GM23338 (cell line): ENCODE data around the gene ANXA3. TPM values are rescaled to one million over a fixed set of nuclear protein-coding genes. Genes with fewer than 3 reads are reported as not detected.

ENCODE experiments used
- EZH2phosphoT487 ChIP-seq: fragments of 200-600 bp; sonication (generic); IDR thresholded peaks from one replicate; pipeline ENCODE4 v1.8.1; 2018; ENCODE audit warnings: antibody characterized with exemption; ENCODE audit not compliant: unreplicated experiment
- JUNB ChIP-seq: IDR thresholded peaks from one replicate; pipeline ENCODE4 v1.6.1; 2016; ENCODE audit warnings: antibody characterized with exemption; ENCODE audit not compliant: unreplicated experiment
- POLR2AphosphoS5 ChIP-seq: IDR thresholded peaks from 2 replicates; pipeline ENCODE4 v1.6.1; 2016; ENCODE audit warnings: antibody characterized with exemption, low read depth
- REST ChIP-seq: IDR thresholded peaks from one replicate; pipeline ENCODE4 v1.6.1; 2018; ENCODE audit warnings: antibody characterized with exemption; ENCODE audit not compliant: unreplicated experiment
- ZNF331 ChIP-seq: fragments of 250-450 bp; sonication (Bioruptor Pico); IDR thresholded peaks from 2 replicates; pipeline ENCODE4 v1.5.0; 2020; ENCODE audit warnings: low read depth, mild to moderate bottlenecking, moderate library complexity
- ZNF462 ChIP-seq: fragments of 250-450 bp; sonication (Bioruptor Pico); IDR thresholded peaks from 2 replicates; pipeline ENCODE4 v1.5.0; 2020; ENCODE audit warnings: mild to moderate bottlenecking, moderate library complexity
- polyA plus RNA-seq: library from polyadenylated mRNA; unstranded; fragments of >200 nt; fragmentation: Nextera tagmentation; extraction: Ambion mirVana; gene quantifications from 2 replicates; pipeline ENCODE4 v1.2.1, GENCODE V29; 2016
- total RNA-seq: library from RNA; depleted of rRNA; stranded (reverse); fragments of >200 nt; shearing (Covaris generic); gene quantifications from 2 replicates; pipeline ENCODE4 v1.2.3, GENCODE V29; 2014

ANXA3 gene
- total and polyA plus RNA-seq, 2 experiments from 2014 or later, result 20.3 to 31.5 TPM

GRCh38 chr4:78606530-78607095, 55.0 kb downstream of the ANXA3 start (continued):
- TF ChIP-seq ZNF462 (CRISPR knock-in tag), result no peak
- TF ChIP-seq JUNB, result no peak
- no peak for TF ChIP-seq ZNF331 (CRISPR knock-in tag)
- TF ChIP-seq EZH2phosphoT487, result no peak
- no peak for TF ChIP-seq REST
- TF ChIP-seq POLR2AphosphoS5, result no peak
